Natural killer cell (primary cell): Measurements from ENCODE around the gene DPYD. TPM values are rescaled to one million over a fixed set of nuclear protein-coding genes. Genes with fewer than 3 reads are reported as not detected.
A peak's percentile ranks its signal among the peaks of the same experiment; 100 is the strongest.

ENCODE experiments used
- ATAC-seq, 3 donors: fragments of 150-1000 bp in 2 of 3; fragments of 200-7000 bp in 1 of 3; cut with Tn5 transposase; 1 replicate in 1 of 3; 2 replicates in 2 of 3; pipeline ENCODE4 v1.10.0; 2021; ENCODE audit warnings: mild to moderate bottlenecking in 2 of 3, moderate library complexity in 2 of 3
- DNase-seq, 2 donors: peaks; one replicate each; pipeline versions ENCODE4 v3.0.0 to v3.0.0-alpha.2; 2013 to 2021; ENCODE audit warnings: mixed read lengths in 1 of 2
- H3K27ac ChIP-seq: one replicate; pipeline ENCODE4 v1.5.1; 2013; ENCODE audit warnings: mild to moderate bottlenecking, low read length
- H3K27me3 ChIP-seq: one replicate; pipeline ENCODE4 v1.6.1; 2013; ENCODE audit warnings: low read length; ENCODE audit not compliant: control insufficient read depth, insufficient read depth
- H3K36me3 ChIP-seq: one replicate; pipeline ENCODE4 v1.6.1; 2013; ENCODE audit warnings: low read length; ENCODE audit not compliant: control insufficient read depth, insufficient read depth
- H3K4me1 ChIP-seq: one replicate; pipeline ENCODE4 v1.6.1; 2013; ENCODE audit warnings: low read length; ENCODE audit not compliant: control insufficient read depth, insufficient read depth
- H3K4me3 ChIP-seq: one replicate; pipeline ENCODE4 v1.5.1; 2013; ENCODE audit warnings: low read length
- H3K9me3 ChIP-seq: one replicate; pipeline ENCODE4 v1.6.1; 2013; ENCODE audit warnings: low read length; ENCODE audit not compliant: control insufficient read depth, insufficient read depth
- H3K27ac Mint-ChIP-seq, 2 donors: one replicate each; pipeline ENCODE4 v1.8.0; 2022; ENCODE audit warnings: mild to moderate bottlenecking in 2 of 2, mixed read lengths in 2 of 2, moderate library complexity in 1 of 2
- H3K27me3 Mint-ChIP-seq, 2 donors: one replicate each; pipeline ENCODE4 v1.8.0; 2022; ENCODE audit warnings: low read depth in 2 of 2, mixed read lengths in 2 of 2
- H3K36me3 Mint-ChIP-seq: one replicate; pipeline ENCODE4 v1.8.0; 2022; ENCODE audit warnings: mixed read lengths
- H3K4me1 Mint-ChIP-seq, 2 donors: one replicate each; pipeline ENCODE4 v1.8.0; 2022; ENCODE audit warnings: mixed read lengths in 2 of 2
- H3K4me3 Mint-ChIP-seq: one replicate; pipeline ENCODE4 v1.8.0; 2022; ENCODE audit warnings: mild to moderate bottlenecking, moderate library complexity, mixed read lengths
- H3K9me3 Mint-ChIP-seq, 2 donors: one replicate each; pipeline ENCODE4 v1.8.0; 2022; ENCODE audit warnings: mixed read lengths in 2 of 2
- CTCF ChIP-seq: fragments of 200-600 bp; IDR thresholded peaks from one replicate; pipeline ENCODE4 v1.8.0; 2022; ENCODE audit warnings: antibody characterized with exemption
- WGBS: methylation state at CpG from one replicate; pipeline ENCODE4 v1.1.7; 2013; ENCODE audit warnings: missing lambda C conversion rate; ENCODE audit not compliant: insufficient coverage; 5-methylcytosine and 5-hydroxymethylcytosine counted together
- intact Hi-C: fragments of 100-400 bp; cut with micrococcal nuclease; formaldehyde crosslinking; loops from one replicate; pipeline ENCODE4 v1.14.2; 2022
- total RNA-seq, 4 donors: library from RNA; stranded (reverse); fragments of 120-200 nt in 1 of 4; gene quantifications; one replicate each; pipeline versions ENCODE4 v1.2.3 to v1.2.4, GENCODE V29; 2013 to 2022

Gene DPYD
- total RNA-seq, 3 donors from 2014 or later (not counting 1 experiment from before 2014, with no cell fraction given), result 56.6 to 66.7 (median 56.9) TPM

- Mint-ChIP-seq H3K36me3 (no peaks in the 10 kb centered on the region), H3K27me3 (no peaks in the 10 kb centered on the region), H3K4me3 (no peak overlapping the region), H3K9me3 (no peaks in the 10 kb centered on the region), H3K27ac (no peak overlapping the region), H3K4me1 (peaks cover 29 to 33% of the 10 kb centered on the region in 2 donors)
- no peak for TF ChIP-seq CTCF
- ATAC-seq (no peak), DNase-seq (no peak)
- Histone ChIP-seq H3K36me3 (no peaks in the 10 kb centered on the region), H3K4me1 (no peaks in the 10 kb centered on the region), H3K27me3 (no peaks in the 10 kb centered on the region), H3K4me3 (no peak overlapping the region), H3K27ac (no peak overlapping the region), H3K9me3 (no peaks in the 10 kb centered on the region)
- intact Hi-C loops, result no loop called here
These were observed 136.2 kb downstream of the DPYD start for GRCh38 chr1:97784661-97785060.

GRCh38 chr1:97783751-97784150 lies 137.1 kb downstream of the DPYD start:
- no peak for DNase-seq
- H3K27me3 ChIP-seq, result no peaks in the 10 kb centered on the region
- H3K4me3 ChIP-seq, result no peak overlapping the region
- no peak for ATAC-seq
- Mint-ChIP-seq H3K4me3 (no peak overlapping the region), H3K36me3 (no peaks in the 10 kb centered on the region), H3K27ac (no peak overlapping the region), H3K4me1 (peaks cover 21 to 25% of the 10 kb centered on the region in 2 donors), H3K27me3 (no peaks in the 10 kb centered on the region), H3K9me3 (no peaks in the 10 kb centered on the region)
- no peaks in the 10 kb centered on the region for H3K4me1 ChIP-seq
- H3K36me3 ChIP-seq, result no peaks in the 10 kb centered on the region
- 100% methylated on average over 2 of the region's 2 CpGs for WGBS
- TF ChIP-seq CTCF, result no peak
- H3K27ac ChIP-seq, result no peak overlapping the region
- intact Hi-C loops, result no loop called here
- H3K9me3 ChIP-seq, result no peaks in the 10 kb centered on the region

- Mint-ChIP-seq H3K4me1 (peaks cover 14 to 15% of the 10 kb centered on the region in 2 donors), H3K9me3 (no peaks in the 10 kb centered on the region), H3K4me3 (no peak overlapping the region), H3K27me3 (no peaks in the 10 kb centered on the region), H3K36me3 (no peaks in the 10 kb centered on the region), H3K27ac (peak overlapping the region; percentile 6 to 23)
- no peak for ATAC-seq
- TF ChIP-seq CTCF, result no peak
- Histone ChIP-seq H3K27ac (no peak overlapping the region), H3K27me3 (no peaks in the 10 kb centered on the region), H3K4me1 (no peaks in the 10 kb centered on the region), H3K9me3 (no peaks in the 10 kb centered on the region), H3K36me3 (no peaks in the 10 kb centered on the region), H3K4me3 (no peak overlapping the region)
- 75% methylated on average over 4 of the region's 4 CpGs for WGBS
- intact Hi-C loops, result no loop called here
- DNase-seq, result no peak
These were observed 139.0 kb downstream of the DPYD start for GRCh38 chr1:97781762-97782337.

- no peaks in the 10 kb centered on the region for H3K27me3 ChIP-seq
- 95% methylated on average over 2 of the region's 2 CpGs for WGBS
- Mint-ChIP-seq H3K9me3 (no peaks in the 10 kb centered on the region), H3K4me1 (peaks cover 14 to 15% of the 10 kb centered on the region in 2 donors), H3K27me3 (no peaks in the 10 kb centered on the region), H3K27ac (no peak overlapping the region), H3K4me3 (no peak overlapping the region), H3K36me3 (no peaks in the 10 kb centered on the region)
- H3K4me3 ChIP-seq, result no peak overlapping the region
- no peaks in the 10 kb centered on the region for H3K4me1 ChIP-seq
- H3K27ac ChIP-seq, result no peak overlapping the region
- DNase-seq (no peak), ATAC-seq (no peak)
- no peaks in the 10 kb centered on the region for H3K9me3 ChIP-seq
- TF ChIP-seq CTCF, result no peak
- H3K36me3 ChIP-seq, result peaks cover 5% of the 10 kb centered on the region
- intact Hi-C loops, result no loop called here
These were observed 139.9 kb downstream of the DPYD start for GRCh38 chr1:97780884-97781283.
